ENCODE measurements around the gene MAML3.

DNA sequence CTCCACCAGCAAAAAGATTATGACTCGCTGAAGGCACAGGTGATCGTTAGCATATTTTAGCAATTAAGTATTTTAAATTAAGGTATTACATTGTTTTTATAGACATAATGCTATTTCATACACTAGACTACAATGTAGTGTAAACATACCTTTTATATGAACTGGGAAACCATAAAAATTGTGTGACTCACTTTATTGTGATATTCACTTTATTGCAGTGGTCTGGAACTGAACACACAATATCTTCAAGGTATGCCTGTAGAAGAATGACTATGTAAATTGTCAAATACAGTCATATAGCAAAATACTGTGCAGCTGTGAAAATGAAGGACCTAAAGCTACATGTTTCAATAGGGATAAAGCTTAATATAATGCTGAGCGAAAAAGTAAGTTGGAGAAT lies 26.6 kb upstream of the MAML3 start:
- TF ChIP-seq POLR2A (IDR thresholded peaks at IDR 0.05; ENCODE audit: low read length): no peak
- TF ChIP-seq GATA1 (IDR thresholded peaks at IDR 0.05; ENCODE audit: low read depth, low read length): no peak
